PC-3 (cell line): Measurements from ENCODE around the gene HIC1. TPM values are rescaled to one million over a fixed set of nuclear protein-coding genes. Genes with fewer than 3 reads are reported as not detected.
A peak's percentile ranks its signal among the peaks of the same experiment; 100 is the strongest.

Experiments used
- ATAC-seq: fragments of 200-7000 bp; cut with Tn5 transposase; 2 replicates; pipeline ENCODE4 v1.9.1; 2020; ENCODE audit warnings: mild to moderate bottlenecking, moderate library complexity
- Bru-seq: library from RNA; stranded (reverse); fragments of 400-500 nt; gene quantifications from one replicate; lab custom pipeline; 2021; lab: Mats Ljungman, UMichigan
- BruChase-seq, 2 experiments: library from RNA; stranded (reverse); fragments of 400-500 nt; gene quantifications; one replicate each; lab custom pipeline; 2021; lab: Mats Ljungman, UMichigan
- BruUV-seq: library from RNA; stranded (reverse); fragments of 400-500 nt; replicated peaks from 2 replicates; lab custom pipeline; 2021; lab: Mats Ljungman, UMichigan
- CTCF ChIA-PET: fragments of 300-600 bp; sonication (Branson Sonifier 250); formaldehyde crosslinking; loops from one replicate; lab custom pipeline; 2022; ENCODE audit warnings: antibody characterized with exemption; lab: Charles Lee
- POLR2A ChIA-PET: fragments of 300-600 bp; sonication (Branson Sonifier 250); formaldehyde crosslinking; loops from one replicate; lab custom pipeline; 2022; ENCODE audit warnings: antibody characterized with exemption; ENCODE audit not compliant: unreplicated experiment; lab: Charles Lee
- DNase-seq: peaks from one replicate; pipeline ENCODE4 v3.0.0-alpha.2; 2015
- H2AFZ ChIP-seq: fragments of 300-600 bp; sonication (generic); 2 replicates; pipeline ENCODE4 v1.6.0; 2016; ENCODE audit warnings: antibody characterized with exemption, low read length
- H3F3A ChIP-seq: fragments of 300-600 bp; sonication (generic); one replicate; pipeline ENCODE4 v1.6.0; 2017; ENCODE audit warnings: antibody characterized with exemption, low read length, control low read depth, mild to moderate bottlenecking; ENCODE audit not compliant: unreplicated experiment
- H3K27ac ChIP-seq: fragments of 300-600 bp; sonication (generic); 2 replicates; pipeline ENCODE4 v1.5.1; 2016; ENCODE audit warnings: mild to moderate bottlenecking, low read length
- H3K27me3 ChIP-seq: fragments of 300-600 bp; sonication (generic); 2 replicates; pipeline ENCODE4 v1.6.1; 2016; ENCODE audit warnings: low read length, mixed read lengths
- H3K36me3 ChIP-seq: fragments of 300-600 bp; sonication (generic); 2 replicates; pipeline ENCODE4 v1.6.1; 2016; ENCODE audit warnings: low read depth, mixed run types, low read length, mixed read lengths
- H3K4me1 ChIP-seq: fragments of 300-600 bp; sonication (generic); 2 replicates; pipeline ENCODE4 v1.5.1; 2016; ENCODE audit warnings: low read length; ENCODE audit not compliant: insufficient read depth
- H3K4me2 ChIP-seq: fragments of 300-600 bp; sonication (generic); 2 replicates; pipeline ENCODE4 v1.6.0; 2016; ENCODE audit warnings: low read length
- H3K4me3 ChIP-seq: fragments of 300-600 bp; sonication (generic); 2 replicates; pipeline ENCODE4 v1.5.1; 2016; ENCODE audit warnings: mild to moderate bottlenecking, low read length, mixed read lengths
- H3K79me2 ChIP-seq: fragments of 300-600 bp; sonication (generic); 2 replicates; pipeline ENCODE4 v1.6.1; 2017; ENCODE audit warnings: low read length, mixed read lengths
- H3K9ac ChIP-seq: fragments of 300-600 bp; sonication (generic); 2 replicates; pipeline ENCODE4 v1.6.0; 2016; ENCODE audit warnings: mild to moderate bottlenecking, low read length
- H3K9me2 ChIP-seq: fragments of 300-600 bp; sonication (generic); replicated peaks from 2 replicates; pipeline ENCODE4 v1.6.1; 2016; ENCODE audit warnings: mixed run types, low read length, mixed read lengths
- H3K9me3 ChIP-seq: fragments of 300-600 bp; sonication (generic); 2 replicates; pipeline ENCODE4 v1.6.1; 2016; ENCODE audit warnings: low read length, mixed read lengths
- H4K20me1 ChIP-seq: fragments of 300-600 bp; sonication (generic); 2 replicates; pipeline ENCODE4 v1.6.1; 2016; ENCODE audit warnings: low read length, mixed read lengths
- EZH2 ChIP-seq: fragments of 300-600 bp; sonication (generic); IDR thresholded peaks from one replicate; pipeline ENCODE4 v1.6.1; 2017; ENCODE audit warnings: antibody characterized with exemption, mild to moderate bottlenecking, low read length; ENCODE audit not compliant: unreplicated experiment
- EZH2phosphoT487 ChIP-seq: fragments of 300-600 bp; sonication (generic); IDR thresholded peaks from 2 replicates; pipeline ENCODE4 v1.6.1; 2018; ENCODE audit warnings: mild to moderate bottlenecking, antibody characterized with exemption, low read length, borderline replicate concordance
- intact Hi-C: fragments of 100-400 bp; cut with micrococcal nuclease; formaldehyde crosslinking; loops from 2 replicates; pipeline ENCODE4 v1.9.0; 2023
- long read RNA-seq: library from polyadenylated mRNA; unstranded; transcript quantifications from one replicate; pipeline ENCODE4 v2.0.0, GENCODE V29; 2021; ENCODE audit not compliant: unreplicated experiment
- total RNA-seq: library from RNA; depleted of rRNA; stranded (reverse); fragments of >200 nt; gene quantifications from 2 replicates; pipeline ENCODE4 v1.2.3, GENCODE V29; 2014; rRNA removed
- TF ChIP-seq, protein P1 (sequence below): fragments of 300-600 bp; sonication (generic); conservative IDR thresholded peaks from 2 replicates; pipeline ENCODE4 v1.5.1; 2017; ENCODE audit warnings: antibody characterized with exemption, low read depth, mild to moderate bottlenecking, low read length

Gene HIC1, protein sequence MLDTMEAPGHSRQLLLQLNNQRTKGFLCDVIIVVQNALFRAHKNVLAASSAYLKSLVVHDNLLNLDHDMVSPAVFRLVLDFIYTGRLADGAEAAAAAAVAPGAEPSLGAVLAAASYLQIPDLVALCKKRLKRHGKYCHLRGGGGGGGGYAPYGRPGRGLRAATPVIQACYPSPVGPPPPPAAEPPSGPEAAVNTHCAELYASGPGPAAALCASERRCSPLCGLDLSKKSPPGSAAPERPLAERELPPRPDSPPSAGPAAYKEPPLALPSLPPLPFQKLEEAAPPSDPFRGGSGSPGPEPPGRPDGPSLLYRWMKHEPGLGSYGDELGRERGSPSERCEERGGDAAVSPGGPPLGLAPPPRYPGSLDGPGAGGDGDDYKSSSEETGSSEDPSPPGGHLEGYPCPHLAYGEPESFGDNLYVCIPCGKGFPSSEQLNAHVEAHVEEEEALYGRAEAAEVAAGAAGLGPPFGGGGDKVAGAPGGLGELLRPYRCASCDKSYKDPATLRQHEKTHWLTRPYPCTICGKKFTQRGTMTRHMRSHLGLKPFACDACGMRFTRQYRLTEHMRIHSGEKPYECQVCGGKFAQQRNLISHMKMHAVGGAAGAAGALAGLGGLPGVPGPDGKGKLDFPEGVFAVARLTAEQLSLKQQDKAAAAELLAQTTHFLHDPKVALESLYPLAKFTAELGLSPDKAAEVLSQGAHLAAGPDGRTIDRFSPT
- total RNA-seq (2.0 and 4.4 TPM in 2 replicates), Bru-seq, nascent RNA (percentile 17 among the genes with signal in this experiment), BruChase-seq, experiment 1, labeled RNA remaining after a 6-hour chase (percentile 24 among the genes with signal in this experiment), BruChase-seq, experiment 2, labeled RNA remaining after a 2-hour chase (percentile 16 among the genes with signal in this experiment)
- long read RNA-seq, partial matches to known transcripts = 0 of 3 reads
- long read RNA-seq, other reads (novel, unspliced or antisense) = 3 of 3 reads

DNA sequence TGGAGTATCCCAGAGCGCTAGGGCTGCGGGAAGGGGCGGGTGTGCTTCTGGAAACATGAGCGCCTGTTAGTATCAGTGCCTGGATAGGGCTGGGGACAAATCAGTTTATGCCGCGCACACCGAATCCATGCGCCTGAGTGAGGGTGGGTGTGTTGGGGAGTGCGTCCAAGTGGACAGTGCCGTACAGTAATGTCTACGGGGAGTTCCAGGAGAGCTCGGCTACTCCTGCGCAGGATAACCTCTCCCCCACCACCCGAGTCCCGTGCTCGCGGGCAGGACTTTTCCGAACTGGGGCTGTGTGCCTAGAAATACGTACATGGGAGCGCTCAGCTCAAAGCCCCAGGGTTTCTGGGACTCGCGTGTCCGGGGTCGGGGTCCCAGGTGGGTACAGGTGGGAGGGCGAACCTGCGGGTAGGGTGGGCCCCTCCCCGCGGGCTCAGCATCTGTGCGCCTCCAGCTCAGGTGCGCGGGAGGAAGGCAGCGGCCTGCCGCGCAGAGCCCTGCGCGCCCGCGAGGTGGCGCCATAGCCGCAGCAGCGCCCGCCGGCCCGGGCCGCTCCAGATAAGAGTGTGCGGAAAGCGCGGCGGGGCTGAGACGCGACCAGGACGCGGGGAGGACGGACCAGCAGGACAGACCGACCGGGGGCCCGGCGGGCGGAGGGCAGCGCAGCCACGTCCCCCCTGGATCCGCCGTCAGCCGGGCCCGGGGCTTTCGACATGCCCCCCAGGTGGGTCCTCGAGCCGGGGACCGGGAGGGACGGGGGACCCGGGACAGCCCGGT is at the start of gene HIC1:
Gene HIC1 (plus strand): TSS at position 592 of the 780 bp plus-strand sequence. CDS start 1,588 bp downstream, outside the sequence.
- no peaks in the 10 kb centered on the region for H4K20me1 ChIP-seq
- H3K9me3 ChIP-seq = no peaks in the 10 kb centered on the region
- ATAC-seq = peak; percentile 76
- intact Hi-C loops = loop anchor here (1.0 kb wide), 1 partner anchor 190 kb away; no protein-coding TSS in a partner anchor
- no peaks in the 10 kb centered on the region for H3K27me3 ChIP-seq
- POLR2A ChIA-PET = no interaction called here
- H3K36me3 ChIP-seq = no peaks in the 10 kb centered on the region
- CTCF ChIA-PET = interaction anchor here (0.5 to 2.4 kb wide), 8 partner anchors 14 to 207 kb away, joined by 3 to 25 read pairs (median 4); no protein-coding TSS in a partner anchor
- H3K79me2 ChIP-seq = no peaks in the 10 kb centered on the region
- peaks cover 7% of the 10 kb centered on the region for H3K4me1 ChIP-seq
- TF ChIP-seq, protein P1, sequence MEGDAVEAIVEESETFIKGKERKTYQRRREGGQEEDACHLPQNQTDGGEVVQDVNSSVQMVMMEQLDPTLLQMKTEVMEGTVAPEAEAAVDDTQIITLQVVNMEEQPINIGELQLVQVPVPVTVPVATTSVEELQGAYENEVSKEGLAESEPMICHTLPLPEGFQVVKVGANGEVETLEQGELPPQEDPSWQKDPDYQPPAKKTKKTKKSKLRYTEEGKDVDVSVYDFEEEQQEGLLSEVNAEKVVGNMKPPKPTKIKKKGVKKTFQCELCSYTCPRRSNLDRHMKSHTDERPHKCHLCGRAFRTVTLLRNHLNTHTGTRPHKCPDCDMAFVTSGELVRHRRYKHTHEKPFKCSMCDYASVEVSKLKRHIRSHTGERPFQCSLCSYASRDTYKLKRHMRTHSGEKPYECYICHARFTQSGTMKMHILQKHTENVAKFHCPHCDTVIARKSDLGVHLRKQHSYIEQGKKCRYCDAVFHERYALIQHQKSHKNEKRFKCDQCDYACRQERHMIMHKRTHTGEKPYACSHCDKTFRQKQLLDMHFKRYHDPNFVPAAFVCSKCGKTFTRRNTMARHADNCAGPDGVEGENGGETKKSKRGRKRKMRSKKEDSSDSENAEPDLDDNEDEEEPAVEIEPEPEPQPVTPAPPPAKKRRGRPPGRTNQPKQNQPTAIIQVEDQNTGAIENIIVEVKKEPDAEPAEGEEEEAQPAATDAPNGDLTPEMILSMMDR = peak; percentile 77
- TF ChIP-seq EZH2phosphoT487 = no peak
- TF ChIP-seq EZH2 = no peak
- BruUV-seq = no TSS peak
- H2AFZ ChIP-seq = peak within 1 kb of the TSS; percentile 64
- H3K27ac ChIP-seq = no peak within 1 kb of the TSS
- no peaks in the 10 kb centered on the region for H3K9me2 ChIP-seq
- no peaks in the 10 kb centered on the region for H3F3A ChIP-seq
- peak within 1 kb of the TSS; percentile 66 for H3K4me3 ChIP-seq
- DNase-seq = peak; percentile 75
- peak within 1 kb of the TSS; percentile 20; the same call in 1 of the 2 replicates for H3K9ac ChIP-seq
- H3K4me2 ChIP-seq = peak within 1 kb of the TSS; percentile 93

DNA sequence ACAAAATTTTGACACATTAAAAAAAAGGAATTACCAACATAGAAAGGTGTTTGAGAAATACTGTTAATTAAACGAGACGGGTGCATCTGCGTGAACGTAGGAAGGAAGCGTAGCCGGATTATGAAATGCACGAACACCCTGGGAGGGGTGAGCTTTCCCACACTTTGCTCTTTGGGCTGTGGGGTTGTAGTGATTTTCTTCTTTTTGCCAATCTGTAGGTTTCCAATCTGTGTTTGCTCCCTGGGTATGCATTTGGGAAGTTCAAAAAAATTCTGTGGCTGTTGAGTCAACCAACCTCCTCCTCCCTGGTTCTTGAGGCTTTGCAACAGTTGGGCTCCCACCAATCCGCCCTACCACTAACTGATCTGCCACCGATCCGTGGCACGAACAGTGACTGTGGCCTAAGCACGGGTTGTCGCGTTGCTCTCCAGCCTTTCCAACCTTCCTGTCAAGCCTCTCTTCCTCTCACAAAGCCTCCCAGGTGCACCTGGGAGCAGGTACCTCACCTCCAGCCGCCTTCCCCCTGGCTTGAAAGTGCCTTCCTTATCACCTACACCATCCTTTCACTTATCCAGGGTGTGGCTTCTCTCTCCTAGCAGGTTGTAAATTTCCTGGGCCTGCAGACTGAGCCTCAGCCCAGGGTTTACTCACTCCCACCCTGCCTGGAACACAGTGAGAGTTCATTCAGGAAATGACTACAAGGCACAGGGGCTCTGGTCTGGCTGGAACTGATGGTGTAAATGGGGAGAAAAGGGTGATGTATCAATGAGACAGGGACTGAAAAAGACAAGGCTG is 46.4 kb upstream of the HIC1 start:
- no peaks in the 10 kb centered on the region for H3K27me3 ChIP-seq
- ChIA-PET POLR2A (no interaction called here), CTCF (no interaction called here)
- H3K4me1 ChIP-seq = peaks cover 26% of the 10 kb centered on the region
- peak; percentile 16; the same call in 1 of the 2 replicates for ATAC-seq
- H3K9me2 ChIP-seq = no peaks in the 10 kb centered on the region
- BruUV-seq = no TSS peak
- intact Hi-C loops = no loop called here
- no peaks in the 10 kb centered on the region for H3F3A ChIP-seq
- H3K4me2 ChIP-seq = no peak overlapping the region
- H3K79me2 ChIP-seq = 0 out of 2 replicates have a peak, but pooled peaks cover 9% of the 10 kb centered on the region
- peak; percentile 41 for DNase-seq
- TF ChIP-seq EZH2 (no peak), EZH2phosphoT487 (no peak)
- TF ChIP-seq, protein P1 = no peak
- no peak overlapping the region for H3K9ac ChIP-seq
- H4K20me1 ChIP-seq = no peaks in the 10 kb centered on the region
- no peak overlapping the region for H2AFZ ChIP-seq
- no peaks in the 10 kb centered on the region for H3K9me3 ChIP-seq
- H3K27ac ChIP-seq = no peak overlapping the region
- H3K4me3 ChIP-seq = no peak overlapping the region
- H3K36me3 ChIP-seq = no peaks in the 10 kb centered on the region
